ENCODE results near the gene SLC38A9. TPM values are rescaled to one million over a fixed set of nuclear protein-coding genes. Genes with fewer than 3 reads are reported as not detected.

The SLC38A9 gene
- total and polyA plus RNA-seq, 9 of the 15 experiments (the other 6 are each of a cell fraction or from before 2014, with no cell fraction given): 14.0 to 34.5 (median 20.7) TPM

- CTCF ChIA-PET (ENCODE audit: low intra/inter-chr PET ratio): no interaction called here
- intact Hi-C loops (cut with micrococcal nuclease): no loop called here
- no peaks in the 10 kb centered on the region for H3K9me3 ChIP-seq (replicated peaks; ENCODE audit: control insufficient read depth, insufficient read depth, low read depth, low read length)
- no peak overlapping the region for H2AFZ ChIP-seq (ENCODE audit: low read depth, low read length)
- ATAC-seq (no peak), DNase-seq (ENCODE audit: extremely low read depth in 1 of 4, low spot score in 3 of 4) (no peak), FAIRE-seq (no peak)
- 74% methylated on average over 3 of the region's 3 CpGs for WGBS (ENCODE audit: insufficient coverage, low coverage, missing lambda C conversion rate)
- peaks cover 0 to 9% of the 10 kb centered on the region in 2 experiments; a peak in 1 of 5 replicates for H3K4me1 ChIP-seq (replicated peaks in 1 of 2; ENCODE audit: control insufficient read depth in 2 of 2, insufficient read depth in 2 of 2, low read length in 2 of 2)
- H3K9ac ChIP-seq (ENCODE audit: insufficient read depth in 1 of 2, low read depth in 2 of 2, low read length in 2 of 2): no peak overlapping the region
- H3K27ac ChIP-seq (ENCODE audit: extremely low read depth, low read depth, low read length): no peak overlapping the region
- H3K9me1 ChIP-seq (ENCODE audit: control insufficient read depth, insufficient read depth, low read length): no peaks in the 10 kb centered on the region
- H3K27me3 ChIP-seq (ENCODE audit: control insufficient read depth in 2 of 2, insufficient read depth in 2 of 2, low read length in 2 of 2): no peaks in the 10 kb centered on the region
- 0 out of 2 replicates have a peak, but pooled peaks cover 2% of the 10 kb centered on the region for H4K20me1 ChIP-seq (replicated peaks; ENCODE audit: control insufficient read depth, insufficient read depth, low read length)
- in situ Hi-C loops (cut with MboI): loop anchor here (10.0 kb wide), 1 partner anchor 524 kb away; the partner anchor contains the start of gene CDC20B
- H3K4me3 ChIP-seq: no peak overlapping the region
- H3K36me3 ChIP-seq (ENCODE audit: control insufficient read depth, insufficient read depth, low read length): peaks cover 2% of the 10 kb centered on the region; the same call in 1 of the 3 replicates
- POLR2A ChIA-PET: no interaction called here
- H3K79me2 ChIP-seq (ENCODE audit: control insufficient read depth, insufficient read depth, low read length): no peaks in the 10 kb centered on the region
- no peak overlapping the region for H3K4me2 ChIP-seq (ENCODE audit: insufficient read depth, low read length)
- no TSS peak for BruUV-seq (replicated peaks)
- no peak for TF ChIP-seq ZNF518B (CRISPR knock-in tag; IDR thresholded peaks at IDR 0.05)
- no peak for TF ChIP-seq TAF7 (tag; IDR thresholded peaks at IDR 0.05)
- no peak for TF ChIP-seq FOXP4 (CRISPR knock-in tag; IDR thresholded peaks at IDR 0.05; ENCODE audit: borderline replicate concordance)
- TF ChIP-seq CEBPB (tag; IDR thresholded peaks at IDR 0.05): no peak
- TF ChIP-seq ADNP (tag; IDR thresholded peaks at IDR 0.05): no peak
- TF ChIP-seq ZNF609 (CRISPR knock-in tag; IDR thresholded peaks at IDR 0.05; ENCODE audit: borderline replicate concordance): no peak
- no peak for TF ChIP-seq ERF (CRISPR knock-in tag; IDR thresholded peaks at IDR 0.05)
- TF ChIP-seq SFPQ (IDR thresholded peaks at IDR 0.05; ENCODE audit: low read depth, low read length): no peak
These were observed 13.0 kb downstream of the SLC38A9 start for GRCh38 chr5:55699041-55699688.
